Fibroblast of skin of right biceps (primary cell): Measurements from ENCODE around the gene SNAI1.

ENCODE experiments used
- DNase-seq: peaks from one replicate; pipeline ENCODE4 v3.0.0-alpha.2; 2013

Gene SNAI1

GRCh38 chr20:50038169-50038568, 55.4 kb downstream of the SNAI1 start:
- no peak for DNase-seq
